Esophagus squamous epithelium (tissue), 5 donors: ENCODE measurements around the gene HDGFL2. TPM values are rescaled to one million over a fixed set of nuclear protein-coding genes. Genes with fewer than 3 reads are reported as not detected.

Source experiments
- DNase-seq: peaks from one replicate; lab custom pipeline; 2025; lab: John Stamatoyannopoulos, UW
- H3K27ac ChIP-seq, 4 donors: fragments of 200-600 bp; sonication (generic); one replicate each; pipeline ENCODE4 v1.5.1; 2016 to 2019; ENCODE audit warnings: mild to moderate bottlenecking in 1 of 4
- H3K27me3 ChIP-seq, 4 donors: fragments of 200-600 bp; sonication (generic); 1 replicate in 3 of 4; 2 replicates in 1 of 4; pipeline versions ENCODE4 v1.5.1 to v1.6.0; 2017 to 2021; ENCODE audit warnings: antibody characterized with exemption in 1 of 4
- H3K36me3 ChIP-seq, 3 donors: fragments of 200-600 bp; sonication (generic); one replicate each; pipeline ENCODE4 v1.5.1; 2016 to 2019
- H3K4me1 ChIP-seq, 3 donors: fragments of 200-600 bp; sonication (generic); one replicate each; pipeline ENCODE4 v1.5.1; 2017 to 2019
- H3K4me3 ChIP-seq, 4 donors: fragments of 200-600 bp; sonication (generic); 1 replicate in 3 of 4; 2 replicates in 1 of 4; pipeline ENCODE4 v1.5.1; 2016 to 2019; ENCODE audit warnings: mild to moderate bottlenecking in 2 of 4, moderate library complexity in 1 of 4
- H3K9me3 ChIP-seq, 3 donors: fragments of 200-600 bp; sonication (generic); one replicate each; pipeline ENCODE4 v1.5.1; 2016 to 2019
- POLR2A ChIP-seq, 4 donors: fragments of 450-650 bp; IDR thresholded peaks; one replicate each; pipeline ENCODE4 v1.6.1; 2017; ENCODE audit warnings: antibody characterized with exemption in 4 of 4, mild to moderate bottlenecking in 4 of 4, moderate library complexity in 3 of 4
- WGBS, 2 donors: methylation state at CpG; one replicate each; pipeline ENCODE4 v1.1.5; 2018; 5-methylcytosine and 5-hydroxymethylcytosine counted together
- intact Hi-C: fragments of 100-400 bp; cut with DNase I; formaldehyde crosslinking; loops from one replicate; pipeline ENCODE4 v1.15.0; 2022
- total RNA-seq, 4 donors: library from RNA; depleted of rRNA; stranded (reverse); fragments of >200 nt; gene quantifications; one replicate each; pipeline ENCODE4 v1.1.0, GENCODE V29; 2016
- TF ChIP-seq, protein P1 (sequence below), 6 experiments: fragments of 450-650 bp in 4 of 6; fragments of 200-600 bp in 2 of 6; sonication (generic) in 2 of 6; IDR thresholded peaks; one replicate each; pipeline ENCODE4 v1.5.1; 2016 to 2019; ENCODE audit warnings: antibody characterized with exemption in 6 of 6, mild to moderate bottlenecking in 4 of 6, moderate library complexity in 4 of 6
- donor health status: DM: yes; HTN: yes; CAD: no.

The HDGFL2 gene
- total RNA-seq, 4 donors from 2014 or later: 18.4 to 28.8 (median 20.5) TPM

DNA sequence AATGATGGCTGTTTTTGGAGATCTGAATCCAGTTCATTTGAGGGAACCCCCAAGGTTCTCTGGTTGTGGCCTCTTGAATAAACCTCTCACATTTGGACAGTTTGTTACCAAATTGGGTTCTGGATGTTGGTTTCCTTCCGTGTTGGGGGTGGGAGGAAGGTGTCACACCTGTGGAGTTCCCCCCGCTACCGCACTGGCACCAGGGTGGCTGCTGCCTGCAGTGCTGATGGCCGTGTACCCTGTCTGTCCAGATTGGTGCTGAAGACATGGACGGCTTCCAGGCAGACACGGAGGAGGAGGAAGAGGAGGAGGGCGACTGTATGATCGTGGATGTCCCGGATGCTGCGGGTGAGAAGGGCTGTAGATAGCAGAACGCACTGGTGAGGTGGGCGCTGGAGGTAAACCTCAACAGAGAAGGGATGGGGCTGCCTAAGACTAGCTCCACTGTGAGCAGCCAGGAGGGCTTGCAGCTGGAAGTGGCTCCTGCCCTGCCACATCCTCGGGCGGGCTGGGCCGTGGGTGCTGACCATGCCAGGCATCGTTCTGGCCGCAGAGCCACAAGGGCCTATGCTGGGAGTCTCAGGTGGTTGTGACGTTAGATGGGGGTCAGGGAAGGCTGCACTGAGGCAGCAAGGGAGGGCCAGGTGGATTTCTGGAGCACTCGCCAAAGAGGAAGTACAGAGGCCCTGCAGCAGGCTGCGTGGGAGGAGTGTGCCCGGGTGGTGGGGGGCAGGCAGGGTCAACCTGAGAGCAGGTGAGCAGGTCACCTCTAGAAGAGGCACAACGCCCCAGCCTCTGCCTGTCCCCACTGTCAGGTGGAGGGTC is 29.9 kb upstream of the HDGFL2 start:
- 62 to 73% methylated on average over 12 to 18 of the region's 22 CpGs for WGBS, 2 donors

GRCh38 chr19:4442819-4443146 is 29.3 kb upstream of the HDGFL2 start:
- TF ChIP-seq, protein P1, sequence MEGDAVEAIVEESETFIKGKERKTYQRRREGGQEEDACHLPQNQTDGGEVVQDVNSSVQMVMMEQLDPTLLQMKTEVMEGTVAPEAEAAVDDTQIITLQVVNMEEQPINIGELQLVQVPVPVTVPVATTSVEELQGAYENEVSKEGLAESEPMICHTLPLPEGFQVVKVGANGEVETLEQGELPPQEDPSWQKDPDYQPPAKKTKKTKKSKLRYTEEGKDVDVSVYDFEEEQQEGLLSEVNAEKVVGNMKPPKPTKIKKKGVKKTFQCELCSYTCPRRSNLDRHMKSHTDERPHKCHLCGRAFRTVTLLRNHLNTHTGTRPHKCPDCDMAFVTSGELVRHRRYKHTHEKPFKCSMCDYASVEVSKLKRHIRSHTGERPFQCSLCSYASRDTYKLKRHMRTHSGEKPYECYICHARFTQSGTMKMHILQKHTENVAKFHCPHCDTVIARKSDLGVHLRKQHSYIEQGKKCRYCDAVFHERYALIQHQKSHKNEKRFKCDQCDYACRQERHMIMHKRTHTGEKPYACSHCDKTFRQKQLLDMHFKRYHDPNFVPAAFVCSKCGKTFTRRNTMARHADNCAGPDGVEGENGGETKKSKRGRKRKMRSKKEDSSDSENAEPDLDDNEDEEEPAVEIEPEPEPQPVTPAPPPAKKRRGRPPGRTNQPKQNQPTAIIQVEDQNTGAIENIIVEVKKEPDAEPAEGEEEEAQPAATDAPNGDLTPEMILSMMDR (IDR thresholded peaks at IDR 0.05): no peak
- no peak for TF ChIP-seq POLR2A (IDR thresholded peaks at IDR 0.05)
- no peak overlapping the region for H3K4me3 ChIP-seq
- peaks cover 36 to 46% (median 37%) of the 10 kb centered on the region in 3 donors for H3K36me3 ChIP-seq
- no peak overlapping the region for H3K27ac ChIP-seq
- no peaks in the 10 kb centered on the region for H3K27me3 ChIP-seq
- intact Hi-C loops: no loop called here
- peaks cover 0 to 7% (median 0%) of the 10 kb centered on the region in 3 donors for H3K4me1 ChIP-seq
- WGBS, 2 donors: 82 to 90% methylated on average over 3 of the region's 10 CpGs
- no peak for DNase-seq
- H3K9me3 ChIP-seq: no peaks in the 10 kb centered on the region

More for the DNA sequence above, 29.9 kb upstream of the HDGFL2 start:
- no peak for DNase-seq
- intact Hi-C loops: no loop called here
- TF ChIP-seq POLR2A (IDR thresholded peaks at IDR 0.05): no peak
- TF ChIP-seq, protein P1 (IDR thresholded peaks at IDR 0.05): no peak
- H3K27me3 ChIP-seq: no peaks in the 10 kb centered on the region
- H3K4me1 ChIP-seq: peaks cover 0 to under 1% (median 0%) of the 10 kb centered on the region in 3 donors
- no peaks in the 10 kb centered on the region for H3K9me3 ChIP-seq
- H3K4me3 ChIP-seq: no peak overlapping the region
- H3K36me3 ChIP-seq: peaks cover 30 to 40% (median 31%) of the 10 kb centered on the region in 3 donors
- H3K27ac ChIP-seq: no peak overlapping the region

DNA sequence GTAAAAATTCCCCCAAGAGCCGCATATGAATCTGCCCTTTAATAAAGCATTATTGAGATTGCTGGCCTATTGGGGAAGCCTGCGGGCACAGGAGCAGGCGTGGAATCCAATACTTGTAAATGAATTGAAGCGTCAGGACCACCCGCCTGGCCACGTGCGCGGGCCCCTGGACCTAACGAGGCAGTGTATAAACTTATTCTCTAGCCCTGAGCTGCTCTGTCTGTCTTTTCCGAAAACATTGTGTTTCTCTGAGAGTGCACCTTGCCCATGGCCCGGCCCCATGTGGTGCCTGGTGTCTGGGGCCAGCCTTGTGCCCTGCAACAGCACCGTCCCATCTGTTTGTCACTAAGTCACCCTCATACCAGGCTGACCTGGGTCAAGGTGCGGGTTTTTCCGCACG is 28.9 kb upstream of the HDGFL2 start:
- Histone ChIP-seq H3K9me3 (no peaks in the 10 kb centered on the region), H3K27ac (no peak overlapping the region), H3K4me1 (peaks cover 0 to 11% (median under 1%) of the 10 kb centered on the region in 3 donors), H3K27me3 (no peaks in the 10 kb centered on the region), H3K36me3 (peaks cover 40 to 50% (median 41%) of the 10 kb centered on the region in 3 donors), H3K4me3 (no peak overlapping the region)
- no peak for TF ChIP-seq POLR2A (IDR thresholded peaks at IDR 0.05)
- TF ChIP-seq, protein P1 (IDR thresholded peaks at IDR 0.05): no peak
- intact Hi-C loops: no loop called here
- 91 to 92% methylated on average over 11 to 14 of the region's 15 CpGs for WGBS, 2 donors
- no peak for DNase-seq

GRCh38 chr19:4443966-4444764 is 27.9 kb upstream of the HDGFL2 start:
- no peak for DNase-seq
- intact Hi-C loops: no loop called here

More at GRCh38 chr19:4443966-4444764, 27.9 kb upstream of the HDGFL2 start:
- no peaks in the 10 kb centered on the region for H3K9me3 ChIP-seq
- no peaks in the 10 kb centered on the region for H3K27me3 ChIP-seq
- H3K27ac ChIP-seq: no peak overlapping the region
- no peak overlapping the region for H3K4me3 ChIP-seq
- peaks cover 9 to 21% (median 11%) of the 10 kb centered on the region in 3 donors for H3K4me1 ChIP-seq
- 77% methylated on average over 7 of the region's 20 CpGs; no CpG with 5 or more reads in 1 of the 2 donors for WGBS, 2 donors
- H3K36me3 ChIP-seq: peaks cover 45 to 59% (median 45%) of the 10 kb centered on the region in 3 donors
- no peak for TF ChIP-seq POLR2A (IDR thresholded peaks at IDR 0.05)
- TF ChIP-seq, protein P1 (IDR thresholded peaks at IDR 0.05): no peak
